HFF-Myc (cell line): ENCODE results near the gene GPR137C.

Experiments
- DNase-seq: peaks from one replicate; pipeline ENCODE4 v3.0.0-alpha.2; 2011; ENCODE audit warnings: low read depth; ENCODE audit errors: extremely low read depth
- H3K4me3 ChIP-seq: replicated peaks from 2 replicates; pipeline ENCODE4 v1.5.1; 2011; ENCODE audit warnings: low read depth, mild to moderate bottlenecking, control low read depth, low read length
- CTCF ChIP-seq: IDR thresholded peaks from 2 replicates; pipeline ENCODE4 v1.5.1; 2012; ENCODE audit warnings: mild to moderate bottlenecking, low read depth, low read length, control low read depth; ENCODE audit errors: missing control alignments

The GPR137C gene

GRCh38 chr14:52596861-52597260 lies 44.2 kb downstream of the GPR137C start:
- H3K4me3 ChIP-seq: no peak overlapping the region
- TF ChIP-seq CTCF: no peak
- DNase-seq: no peak

- DNase-seq: no peak
- H3K4me3 ChIP-seq: no peak overlapping the region
- no peak for TF ChIP-seq CTCF
Observed at GRCh38 chr14:52598568-52598967, 45.9 kb downstream of the GPR137C start.

DNA sequence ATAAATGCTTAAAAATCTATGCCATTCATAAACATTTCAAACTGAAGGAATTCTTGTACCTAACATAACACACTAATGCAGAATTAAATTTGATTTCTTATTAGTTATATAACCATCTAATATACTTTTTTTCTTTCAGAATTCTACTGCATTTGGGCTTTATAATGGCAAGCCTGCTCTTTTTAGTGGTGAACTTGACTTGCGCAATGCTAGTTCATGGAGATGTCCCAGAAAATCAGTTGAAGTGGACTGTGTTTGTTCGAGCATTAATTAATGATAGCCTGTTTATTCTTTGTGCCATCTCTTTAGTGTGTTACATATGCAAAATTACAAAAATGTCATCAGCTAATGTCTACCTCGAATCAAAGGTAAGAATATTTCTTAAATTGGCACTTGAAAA lies 47.3 kb downstream of the GPR137C start:
- DNase-seq: no peak
- TF ChIP-seq CTCF: no peak
- H3K4me3 ChIP-seq: no peak overlapping the region

DNA sequence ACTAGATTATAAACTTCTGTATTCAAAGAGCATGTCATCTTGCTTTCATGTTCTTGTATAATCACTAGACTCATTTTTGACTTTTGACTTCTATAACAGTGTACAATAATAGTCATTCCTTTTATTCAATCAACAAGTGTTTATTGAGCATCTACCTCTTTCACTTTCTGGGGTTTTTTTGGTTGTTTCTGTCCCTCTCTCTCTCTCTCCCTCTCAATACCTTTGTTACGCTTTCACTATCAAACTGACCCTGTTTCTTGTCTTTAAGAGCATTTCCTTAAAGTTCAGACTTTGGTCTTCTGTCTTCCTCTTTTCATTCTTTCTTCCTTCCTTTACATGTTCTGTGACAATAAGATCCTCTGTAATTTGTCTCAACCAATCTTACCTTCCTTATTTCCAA lies 49.5 kb downstream of the GPR137C start:
- TF ChIP-seq CTCF: no peak
- DNase-seq: no peak
- no peak overlapping the region for H3K4me3 ChIP-seq

- no peak for TF ChIP-seq CTCF
- no peak for DNase-seq
- H3K4me3 ChIP-seq: no peak overlapping the region
Observed at GRCh38 chr14:52607061-52607460, 54.4 kb downstream of the GPR137C start.

DNA sequence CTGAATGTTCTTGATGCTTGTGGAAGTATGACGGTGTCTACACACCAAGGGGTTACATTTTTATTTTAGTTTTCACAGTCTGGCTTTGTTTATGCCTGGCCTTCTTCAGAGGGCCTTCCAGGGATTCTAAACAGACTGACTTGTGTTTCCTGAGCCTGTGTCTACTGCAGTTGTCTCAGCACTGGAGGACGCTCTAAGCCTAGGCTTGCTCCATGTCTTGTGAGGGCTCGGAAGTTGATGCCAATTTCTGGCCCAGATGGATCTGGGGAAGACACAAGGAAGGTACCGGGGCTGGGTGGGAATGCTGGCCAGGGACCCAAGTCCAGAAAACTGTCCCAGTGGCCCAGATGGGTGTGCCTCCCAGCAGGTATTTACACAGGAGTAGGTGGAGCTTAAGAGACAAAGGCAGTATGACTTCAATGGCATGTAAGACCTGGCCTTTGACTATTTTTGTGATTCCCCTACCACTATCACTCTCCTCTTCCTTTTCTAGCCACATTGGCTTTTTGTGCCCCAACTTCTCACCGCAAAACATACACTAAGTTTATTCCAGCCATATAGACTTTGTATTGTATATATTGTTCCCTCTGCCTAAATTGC lies 56.9 kb downstream of the GPR137C start:
- no peak for TF ChIP-seq CTCF
- no peak for DNase-seq
- no peak overlapping the region for H3K4me3 ChIP-seq

DNA sequence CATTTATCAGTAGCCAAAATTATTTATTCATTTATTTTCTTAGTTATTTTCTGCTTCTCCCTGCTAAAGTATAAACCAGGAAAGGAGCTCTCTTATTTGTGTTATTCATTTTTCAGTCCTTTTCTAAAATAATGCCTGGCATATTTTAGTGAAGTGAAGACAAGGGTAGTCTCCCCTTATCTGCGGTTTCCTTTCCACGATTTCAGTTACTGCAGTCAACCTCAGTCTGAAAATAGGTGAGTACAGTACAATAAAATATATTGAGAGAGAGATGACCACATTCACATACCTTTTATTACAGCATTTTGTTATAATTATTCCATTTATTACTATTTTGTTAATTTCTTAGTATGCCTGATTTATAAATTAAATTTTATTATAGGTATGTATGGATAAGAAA lies 57.6 kb downstream of the GPR137C start:
- H3K4me3 ChIP-seq: no peak overlapping the region
- TF ChIP-seq CTCF: no peak
- DNase-seq: no peak
